Measurements from ENCODE around the gene MDK.

Gene MDK

DNA sequence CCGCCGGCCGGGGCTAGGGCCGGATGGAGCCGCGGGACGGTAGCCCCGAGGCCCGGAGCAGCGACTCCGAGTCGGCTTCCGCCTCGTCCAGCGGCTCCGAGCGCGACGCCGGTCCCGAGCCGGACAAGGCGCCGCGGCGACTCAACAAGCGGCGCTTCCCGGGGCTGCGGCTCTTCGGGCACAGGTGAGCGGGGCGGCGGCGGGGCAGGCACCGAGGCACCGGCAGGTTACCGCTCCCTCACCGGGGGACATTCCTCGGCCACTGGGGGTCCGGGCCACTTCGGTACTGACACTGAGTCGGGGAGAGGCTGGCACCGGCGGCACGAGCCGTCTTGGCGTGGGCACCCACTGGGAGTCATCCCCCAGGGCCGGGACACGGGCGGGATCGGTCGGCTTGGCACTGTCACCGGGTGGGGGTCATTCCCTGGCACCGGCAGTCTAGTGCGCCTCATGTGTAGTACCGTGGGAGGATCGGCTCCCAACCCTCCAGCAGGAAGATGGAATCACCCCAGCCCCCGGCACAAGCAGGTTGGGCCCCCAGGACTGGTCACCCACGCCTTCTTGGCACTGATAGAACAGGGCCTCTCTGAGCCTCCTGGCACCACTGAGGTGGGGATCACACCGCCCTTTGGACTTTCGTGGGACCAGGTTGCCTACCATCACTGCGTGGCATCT is 33.7 kb upstream of the MDK start:
- DNase-seq (ENCODE audit: extremely low read depth, low read depth), result no peak
- peak overlapping the region; percentile 83 for H3K4me3 ChIP-seq (replicated peaks; ENCODE audit: low read depth, low read length)
- TF ChIP-seq CTCF (IDR thresholded peaks at IDR 0.05; ENCODE audit: low read depth, low read length, missing control alignments), result no peak

DNA sequence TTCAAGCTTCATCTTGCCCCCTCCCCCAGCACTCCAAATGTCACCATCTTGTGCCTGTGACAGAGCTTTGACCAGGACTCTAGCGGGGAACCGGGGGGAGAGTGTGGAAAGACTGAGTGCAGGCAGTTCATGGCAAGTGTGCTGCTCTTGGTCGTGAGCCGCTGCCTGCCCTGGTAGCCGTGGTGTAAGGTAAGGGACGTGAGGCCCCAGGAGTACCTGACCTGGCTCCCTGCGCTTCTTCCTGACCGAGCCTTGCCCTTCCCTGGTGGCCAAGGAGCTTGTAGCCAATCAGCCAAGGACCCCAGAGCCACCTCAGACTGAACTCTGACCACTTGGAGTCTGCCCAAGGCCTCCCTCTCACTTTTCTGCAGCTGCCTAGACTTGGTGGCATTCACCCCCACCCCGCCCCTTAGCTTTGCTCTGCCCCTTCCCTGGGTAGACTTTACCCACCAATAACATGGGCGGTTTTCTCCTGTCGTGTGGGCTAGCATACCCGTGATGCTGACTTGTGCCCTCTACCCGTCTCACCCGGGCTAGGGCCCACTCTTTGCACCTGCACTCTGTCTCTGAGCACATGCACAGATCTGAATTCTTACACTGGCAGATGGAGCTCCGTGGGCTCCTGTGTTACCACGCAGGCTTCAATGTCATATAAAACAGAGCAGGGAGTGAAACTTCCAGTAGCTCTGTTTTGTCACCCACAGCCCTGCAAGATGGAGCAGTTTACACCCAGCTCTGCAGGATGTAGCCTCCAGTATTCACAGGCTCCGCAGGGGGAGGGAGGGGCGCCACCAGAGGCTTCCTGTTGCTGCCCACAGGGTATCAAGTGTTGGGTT is 32.7 kb upstream of the MDK start:
- H3K4me3 ChIP-seq (replicated peaks; ENCODE audit: low read depth, low read length), result peak overlapping the region; percentile 83
- TF ChIP-seq CTCF (IDR thresholded peaks at IDR 0.05; ENCODE audit: low read depth, low read length, missing control alignments), result no peak
- DNase-seq (ENCODE audit: extremely low read depth, low read depth), result no peak

DNA sequence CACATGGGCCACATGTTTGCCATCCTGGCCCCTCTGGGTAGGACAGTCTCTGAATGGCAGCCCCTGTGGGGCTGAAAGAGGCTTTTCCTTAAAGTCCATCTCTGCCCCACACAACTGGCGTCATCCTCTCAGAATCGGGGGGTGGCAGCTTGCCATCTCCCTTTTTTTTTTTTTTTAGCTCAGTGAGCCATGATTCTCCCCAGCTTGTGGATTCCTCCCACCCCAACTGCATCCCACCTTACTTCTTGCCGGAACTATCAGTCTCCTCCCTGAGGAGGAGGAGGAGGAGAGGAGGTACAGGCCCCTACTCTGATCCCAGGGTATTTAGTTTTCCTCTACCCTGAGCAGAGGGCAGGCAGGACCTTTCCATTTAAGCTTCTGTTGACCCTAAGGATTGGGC is 30.8 kb upstream of the MDK start:
- no peak for TF ChIP-seq CTCF (IDR thresholded peaks at IDR 0.05; ENCODE audit: low read depth, low read length, missing control alignments)

DNA sequence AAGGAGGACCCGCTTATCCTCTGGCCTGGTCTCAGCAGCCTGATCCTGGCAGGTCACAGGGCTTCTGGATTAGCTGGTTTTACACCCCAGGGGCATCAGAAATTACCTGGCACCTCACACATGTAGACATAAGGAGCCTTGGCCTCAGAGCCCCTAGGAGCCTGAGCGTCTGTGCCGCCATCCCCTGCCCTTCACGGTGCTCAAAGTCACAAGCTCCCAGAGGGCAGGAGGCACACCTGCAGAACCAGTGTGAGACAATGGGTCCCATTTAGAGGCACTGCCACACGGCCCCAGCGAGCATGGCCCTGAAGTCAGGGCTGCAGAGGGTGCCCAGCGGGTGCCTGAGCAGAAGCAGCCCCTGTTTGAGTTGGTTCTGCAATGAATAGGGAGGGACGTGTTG is 30.3 kb upstream of the MDK start:
- no peak for TF ChIP-seq CTCF (IDR thresholded peaks at IDR 0.05; ENCODE audit: low read depth, low read length, missing control alignments)
- no peak for DNase-seq (ENCODE audit: extremely low read depth, low read depth)
- H3K4me3 ChIP-seq (replicated peaks; ENCODE audit: low read depth, low read length), result no peak overlapping the region

More for the DNA sequence above, 30.8 kb upstream of the MDK start:
- DNase-seq (ENCODE audit: extremely low read depth, low read depth), result no peak
- H3K4me3 ChIP-seq (replicated peaks; ENCODE audit: low read depth, low read length), result no peak overlapping the region

DNA sequence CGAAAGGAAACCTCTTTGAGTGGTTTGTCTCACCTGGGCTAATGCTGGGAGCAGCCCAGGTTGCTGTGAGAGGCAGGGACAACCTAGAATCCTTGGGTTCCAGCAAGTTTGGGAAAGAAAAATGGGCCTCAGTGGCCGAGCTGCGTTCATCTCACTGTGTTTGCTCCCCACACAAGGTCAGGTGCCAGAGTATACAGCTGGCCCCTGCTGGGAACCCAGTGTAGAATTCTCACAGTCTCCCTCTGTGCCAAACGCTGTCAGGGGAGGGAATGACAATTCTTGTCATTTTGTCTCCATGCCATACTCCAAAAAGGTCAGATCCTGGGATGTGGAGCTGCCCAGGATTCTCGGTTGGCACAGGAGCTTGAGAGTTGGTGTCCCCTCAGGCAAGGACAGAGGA is 29.9 kb upstream of the MDK start:
- TF ChIP-seq CTCF (IDR thresholded peaks at IDR 0.05; ENCODE audit: low read depth, low read length, missing control alignments), result no peak
- no peak for DNase-seq (ENCODE audit: extremely low read depth, low read depth)
- no peak overlapping the region for H3K4me3 ChIP-seq (replicated peaks; ENCODE audit: low read depth, low read length)

GRCh38 chr11:46352063-46352841 is 29.2 kb upstream of the MDK start:
- DNase-seq (ENCODE audit: extremely low read depth, low read depth), result no peak
- H3K4me3 ChIP-seq (replicated peaks; ENCODE audit: low read depth, low read length), result no peak overlapping the region
- TF ChIP-seq CTCF (IDR thresholded peaks at IDR 0.05; ENCODE audit: low read depth, low read length, missing control alignments), result peak; percentile 73

All from HFF-Myc (cell line).